Measurements from ENCODE around the gene TSKS.

- no peak for TF ChIP-seq CTCF (IDR thresholded peaks at IDR 0.05)
- TF ChIP-seq POLR2A (IDR thresholded peaks at IDR 0.05): no peak
Observed at GRCh38 chr19:49807904-49808675, 45.0 kb upstream of the TSKS start.

All from thyroid gland (tissue), 4 donors.